Measurements from ENCODE around the gene CLEC4G. TPM values are rescaled to one million over a fixed set of nuclear protein-coding genes. Genes with fewer than 3 reads are reported as not detected.

The CLEC4G gene
- total and polyA plus RNA-seq, 4 donors = 0.31 to 0.96 (median 0.43) TPM; not detected in 1

DNA sequence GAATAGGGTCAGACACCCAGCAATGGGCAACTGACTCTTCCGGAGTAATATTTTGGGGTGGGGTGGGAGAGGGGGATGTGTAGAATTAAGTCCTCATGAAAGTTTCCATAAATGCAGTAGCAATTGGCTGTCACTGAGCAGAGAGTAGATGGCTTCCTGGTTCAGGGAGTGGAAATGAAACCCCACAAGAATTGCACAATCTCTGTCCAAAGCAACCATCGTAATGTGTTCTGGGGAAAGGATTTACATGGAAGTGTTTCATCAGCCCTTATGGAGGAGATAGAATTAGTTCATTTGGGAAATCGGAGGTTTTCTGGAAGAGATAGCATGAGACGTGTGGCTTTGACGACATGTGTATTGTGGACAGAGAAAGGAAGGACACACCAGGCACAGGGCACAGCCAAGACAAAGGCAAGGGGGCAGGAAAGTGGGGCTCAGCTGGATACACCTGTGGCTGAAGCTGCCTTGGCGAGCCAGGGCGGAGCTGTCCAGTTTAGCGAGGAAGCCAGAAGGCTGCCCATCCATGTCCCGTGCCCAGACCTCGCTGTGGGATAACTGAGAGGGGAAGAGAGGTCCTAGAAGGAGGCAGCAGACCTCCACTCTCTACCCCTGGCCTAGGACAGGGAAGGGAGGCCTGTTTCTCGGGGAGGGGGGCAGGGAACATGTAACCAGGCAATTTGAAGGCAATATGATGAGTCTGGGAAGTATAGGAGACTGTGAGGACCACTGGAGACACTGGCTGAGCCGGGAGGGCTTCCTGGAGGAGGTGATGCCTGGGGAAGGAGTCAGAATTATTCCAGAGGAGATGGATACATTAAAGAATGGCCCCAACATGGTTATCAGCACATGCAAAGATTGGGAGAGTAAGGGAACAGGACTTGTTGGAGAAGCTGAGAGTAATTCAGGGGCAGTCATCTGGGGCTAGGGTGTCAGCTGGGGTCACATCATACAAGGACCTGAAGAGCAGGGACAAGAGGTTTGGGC lies 2.6 kb upstream of the CLEC4G start:
- 40 to 45% methylated on average over 12 of the region's 12 CpGs for WGBS, 2 donors
- no peak overlapping the region for H3K27ac ChIP-seq (ENCODE audit: low read depth in 1 of 2, low read length in 1 of 2)
- peaks cover 0 to 29% (median 15%) of the 10 kb centered on the region in 3 donors for H3K27me3 ChIP-seq (ENCODE audit: control insufficient read depth in 3 of 3, insufficient read depth in 3 of 3, low read length in 2 of 3)
- H3K9ac ChIP-seq (ENCODE audit: insufficient read depth in 1 of 2, low read length in 2 of 2) = no peak overlapping the region
- peaks cover 0 to 3% (median 0%) of the 10 kb centered on the region in 4 donors for H3K9me3 ChIP-seq (ENCODE audit: control insufficient read depth in 4 of 4, insufficient read depth in 3 of 4, low read length in 3 of 4)
- peak; percentile 56 for ATAC-seq (ENCODE audit: insufficient read depth, low FRiP score)
- no peaks in the 10 kb centered on the region for H3K36me3 ChIP-seq (ENCODE audit: control insufficient read depth in 4 of 4, insufficient read depth in 4 of 4, low read length in 4 of 4)
- TF ChIP-seq, protein P1, sequence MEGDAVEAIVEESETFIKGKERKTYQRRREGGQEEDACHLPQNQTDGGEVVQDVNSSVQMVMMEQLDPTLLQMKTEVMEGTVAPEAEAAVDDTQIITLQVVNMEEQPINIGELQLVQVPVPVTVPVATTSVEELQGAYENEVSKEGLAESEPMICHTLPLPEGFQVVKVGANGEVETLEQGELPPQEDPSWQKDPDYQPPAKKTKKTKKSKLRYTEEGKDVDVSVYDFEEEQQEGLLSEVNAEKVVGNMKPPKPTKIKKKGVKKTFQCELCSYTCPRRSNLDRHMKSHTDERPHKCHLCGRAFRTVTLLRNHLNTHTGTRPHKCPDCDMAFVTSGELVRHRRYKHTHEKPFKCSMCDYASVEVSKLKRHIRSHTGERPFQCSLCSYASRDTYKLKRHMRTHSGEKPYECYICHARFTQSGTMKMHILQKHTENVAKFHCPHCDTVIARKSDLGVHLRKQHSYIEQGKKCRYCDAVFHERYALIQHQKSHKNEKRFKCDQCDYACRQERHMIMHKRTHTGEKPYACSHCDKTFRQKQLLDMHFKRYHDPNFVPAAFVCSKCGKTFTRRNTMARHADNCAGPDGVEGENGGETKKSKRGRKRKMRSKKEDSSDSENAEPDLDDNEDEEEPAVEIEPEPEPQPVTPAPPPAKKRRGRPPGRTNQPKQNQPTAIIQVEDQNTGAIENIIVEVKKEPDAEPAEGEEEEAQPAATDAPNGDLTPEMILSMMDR (IDR thresholded peaks at IDR 0.05; ENCODE audit: control extremely low read depth, extremely low read depth) = no peak
- H3K4me1 ChIP-seq (ENCODE audit: control insufficient read depth in 5 of 5, insufficient read depth in 5 of 5, low read length in 5 of 5) = peaks cover 0 to 8% (median 0%) of the 10 kb centered on the region in 5 donors
- no peak overlapping the region for H3K4me3 ChIP-seq
- DNase-seq = peak in 2 of 3 donors; percentile 8 to 35

DNA sequence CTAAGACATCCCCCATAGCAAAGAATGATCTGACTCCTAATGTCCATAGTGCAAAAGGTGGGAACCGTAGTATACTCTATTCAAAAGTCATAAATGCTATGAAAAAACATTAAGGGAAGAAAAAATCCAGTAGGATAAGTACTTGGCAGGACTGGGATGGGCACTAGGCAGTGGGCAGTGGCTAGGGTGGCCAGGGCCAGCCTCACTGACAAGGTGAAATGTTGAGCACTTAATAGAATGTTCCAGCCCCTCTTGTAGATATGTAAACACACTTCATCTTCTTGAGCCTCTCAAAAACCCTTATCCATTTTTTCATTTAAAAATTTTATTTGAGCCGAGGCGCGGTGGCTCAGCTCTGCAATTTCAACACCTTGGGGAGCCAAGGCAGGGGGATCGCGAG lies 1.5 kb upstream of the CLEC4G start:
- ATAC-seq (ENCODE audit: insufficient read depth, low FRiP score) (no peak), DNase-seq (no peak)
- Histone ChIP-seq H3K4me3 (no peak overlapping the region), H3K4me1 (ENCODE audit: control insufficient read depth in 5 of 5, insufficient read depth in 5 of 5, low read length in 5 of 5) (peaks cover 0 to 8% (median 0%) of the 10 kb centered on the region in 5 donors), H3K9me3 (ENCODE audit: control insufficient read depth in 4 of 4, insufficient read depth in 3 of 4, low read length in 3 of 4) (peaks cover 0 to 3% (median 0%) of the 10 kb centered on the region in 4 donors), H3K27ac (ENCODE audit: low read depth in 1 of 2, low read length in 1 of 2) (no peak overlapping the region), H3K27me3 (ENCODE audit: control insufficient read depth in 3 of 3, insufficient read depth in 3 of 3, low read length in 2 of 3) (peaks cover 0 to 41% (median 25%) of the 10 kb centered on the region in 3 donors), H3K36me3 (ENCODE audit: control insufficient read depth in 4 of 4, insufficient read depth in 4 of 4, low read length in 4 of 4) (no peaks in the 10 kb centered on the region), H3K9ac (ENCODE audit: insufficient read depth in 1 of 2, low read length in 2 of 2) (no peak overlapping the region)
- WGBS, 2 donors = 59 to 67% methylated on average over 6 of the region's 6 CpGs
- TF ChIP-seq, protein P1 (IDR thresholded peaks at IDR 0.05; ENCODE audit: control extremely low read depth, extremely low read depth) = no peak

DNA sequence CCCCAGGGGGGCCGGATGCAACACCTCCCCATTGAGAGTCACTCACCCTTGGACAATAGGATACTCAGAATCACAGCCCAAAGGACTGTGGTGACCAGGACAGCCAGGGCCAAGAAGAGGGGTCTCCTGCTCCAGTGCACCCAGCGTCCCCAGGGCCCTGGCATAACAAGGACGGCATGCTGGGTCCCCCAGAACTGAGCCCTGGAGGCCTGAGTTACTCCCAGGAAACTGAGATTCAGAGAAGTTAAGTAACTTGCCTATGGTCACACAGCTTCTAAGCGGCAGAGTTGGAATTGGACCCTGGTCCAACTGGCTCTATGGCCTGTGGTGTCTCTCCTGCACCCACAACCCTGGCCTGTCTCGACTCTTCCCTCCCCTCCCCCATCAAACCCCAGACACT lies 295 bp downstream of the CLEC4G start:
- WGBS, 2 donors = 80 to 82% methylated on average over 5 of the region's 5 CpGs
- no peaks in the 10 kb centered on the region for H3K36me3 ChIP-seq (ENCODE audit: control insufficient read depth in 4 of 4, insufficient read depth in 4 of 4, low read length in 4 of 4)
- H3K4me1 ChIP-seq (ENCODE audit: control insufficient read depth in 5 of 5, insufficient read depth in 5 of 5, low read length in 5 of 5) = peaks cover 0 to 8% (median 0%) of the 10 kb centered on the region in 5 donors
- ATAC-seq (ENCODE audit: insufficient read depth, low FRiP score) (no peak), DNase-seq (no peak)
- peaks cover 0 to 3% (median 0%) of the 10 kb centered on the region in 4 donors for H3K9me3 ChIP-seq (ENCODE audit: control insufficient read depth in 4 of 4, insufficient read depth in 3 of 4, low read length in 3 of 4)
- H3K4me3 ChIP-seq = no peak overlapping the region
- peaks cover 0 to 44% (median 27%) of the 10 kb centered on the region in 3 donors for H3K27me3 ChIP-seq (ENCODE audit: control insufficient read depth in 3 of 3, insufficient read depth in 3 of 3, low read length in 2 of 3)
- H3K27ac ChIP-seq (ENCODE audit: low read depth in 1 of 2, low read length in 1 of 2) = no peak overlapping the region
- no peak overlapping the region for H3K9ac ChIP-seq (ENCODE audit: insufficient read depth in 1 of 2, low read length in 2 of 2)
- TF ChIP-seq, protein P1 (IDR thresholded peaks at IDR 0.05; ENCODE audit: control extremely low read depth, extremely low read depth) = no peak

Data from lung (tissue), 12 donors.